Smooth muscle cell (in vitro differentiated cells): ENCODE results near the gene NUDT7. TPM values are rescaled to one million over a fixed set of nuclear protein-coding genes. Genes with fewer than 3 reads are reported as not detected.
A peak's percentile ranks its signal among the peaks of the same experiment; 100 is the strongest.

Experiments
- DNase-seq: peaks from one replicate; lab custom pipeline; 2025; ENCODE audit not compliant: unreplicated experiment; lab: John Stamatoyannopoulos, UW
- H2AFZ ChIP-seq: fragments of 200-600 bp; sonication (generic); 2 replicates; pipeline ENCODE4 v1.6.0; 2016; ENCODE audit warnings: antibody characterized with exemption, low read depth, mild to moderate bottlenecking
- H3F3A ChIP-seq: fragments of 200-600 bp; sonication (generic); 2 replicates; pipeline ENCODE4 v1.6.0; 2017; ENCODE audit warnings: antibody characterized with exemption, low read depth
- H3K27ac ChIP-seq: fragments of 200-600 bp; sonication (generic); 2 replicates; pipeline ENCODE4 v1.5.1; 2016; ENCODE audit warnings: low read depth, mild to moderate bottlenecking
- H3K27me3 ChIP-seq: fragments of 200-600 bp; sonication (generic); 2 replicates; pipeline ENCODE4 v1.6.1; 2016; ENCODE audit warnings: low read depth, mild to moderate bottlenecking
- H3K36me3 ChIP-seq: fragments of 200-600 bp; sonication (generic); 2 replicates; pipeline ENCODE4 v1.5.1; 2016; ENCODE audit warnings: low read depth
- H3K4me1 ChIP-seq: fragments of 200-600 bp; sonication (generic); 2 replicates; pipeline ENCODE4 v1.5.1; 2016; ENCODE audit warnings: low read depth
- H3K4me2 ChIP-seq: fragments of 200-600 bp; sonication (generic); 2 replicates; pipeline ENCODE4 v1.6.0; 2016; ENCODE audit warnings: mild to moderate bottlenecking
- H3K4me3 ChIP-seq: fragments of 200-600 bp; sonication (generic); 2 replicates; pipeline ENCODE4 v1.5.1; 2016; ENCODE audit warnings: mild to moderate bottlenecking
- H3K79me2 ChIP-seq: fragments of 200-600 bp; sonication (generic); 2 replicates; pipeline ENCODE4 v1.6.0; 2016; ENCODE audit warnings: low read depth, mild to moderate bottlenecking
- H3K9ac ChIP-seq: fragments of 200-600 bp; sonication (generic); 2 replicates; pipeline ENCODE4 v1.6.0; 2016; ENCODE audit warnings: low read depth
- H3K9me3 ChIP-seq: fragments of 200-600 bp; sonication (generic); replicated peaks from 2 replicates; pipeline ENCODE4 v1.5.1; 2016; ENCODE audit warnings: low read depth
- H4K20me1 ChIP-seq: fragments of 200-600 bp; sonication (generic); 2 replicates; pipeline ENCODE4 v1.6.0; 2016; ENCODE audit warnings: low read depth
- CTCF ChIP-seq: fragments of 200-600 bp; sonication (generic); IDR thresholded peaks from 2 replicates; pipeline ENCODE4 v1.5.1; 2017; ENCODE audit warnings: borderline replicate concordance, mild to moderate bottlenecking, antibody characterized with exemption; ENCODE audit not compliant: insufficient read depth, poor library complexity, severe bottlenecking
- WGBS: methylation state at CpG from one replicate; pipeline ENCODE4 v1.1.7; 2016; ENCODE audit warnings: low lambda C conversion rate; 5-methylcytosine and 5-hydroxymethylcytosine counted together
- polyA plus RNA-seq: library from polyadenylated mRNA; unstranded; fragments of >200 nt; fragmentation: Nextera tagmentation; extraction: Ambion mirVana; gene quantifications from 2 replicates; pipeline ENCODE4 v1.2.1, GENCODE V29; 2016
- total RNA-seq: library from RNA; depleted of rRNA; stranded (reverse); fragments of >200 nt; gene quantifications from 2 replicates; pipeline ENCODE4 v1.2.3, GENCODE V29; 2014

The NUDT7 gene
- total and polyA plus RNA-seq, 2 experiments from 2014 or later, result 2.8 to 4.6 TPM

- no peaks in the 10 kb centered on the region for H4K20me1 ChIP-seq
- H3K9me3 ChIP-seq, result no peaks in the 10 kb centered on the region
- H2AFZ ChIP-seq, result no peak overlapping the region
- H3K4me1 ChIP-seq, result no peaks in the 10 kb centered on the region
- no peak overlapping the region for H3K4me3 ChIP-seq
- no peaks in the 10 kb centered on the region for H3K36me3 ChIP-seq
- DNase-seq, result no peak
- H3K79me2 ChIP-seq, result no peaks in the 10 kb centered on the region
- WGBS, result 84% methylated on average over 5 of the region's 5 CpGs
- no peak overlapping the region for H3K9ac ChIP-seq
- H3K27me3 ChIP-seq, result no peaks in the 10 kb centered on the region
- no peak for TF ChIP-seq CTCF
- H3K27ac ChIP-seq, result no peak overlapping the region
- no peaks in the 10 kb centered on the region for H3F3A ChIP-seq
- no peak overlapping the region for H3K4me2 ChIP-seq
Observed at GRCh38 chr16:77715145-77715544, 7.2 kb upstream of the NUDT7 start.

GRCh38 chr16:77721752-77722308, 484 bp upstream of the NUDT7 start:
- 69% methylated on average over 12 of the region's 12 CpGs for WGBS
- Histone ChIP-seq H2AFZ (peak overlapping the region; percentile 12), H3K9me3 (no peaks in the 10 kb centered on the region), H4K20me1 (no peaks in the 10 kb centered on the region), H3K27ac (no peak overlapping the region), H3K4me3 (peak overlapping the region; percentile 30), H3K27me3 (no peaks in the 10 kb centered on the region), H3F3A (peaks cover 7% of the 10 kb centered on the region), H3K36me3 (no peaks in the 10 kb centered on the region), H3K4me2 (peak overlapping the region; percentile 71), H3K9ac (no peak overlapping the region), H3K79me2 (no peaks in the 10 kb centered on the region), H3K4me1 (no peaks in the 10 kb centered on the region)
- TF ChIP-seq CTCF, result no peak
- DNase-seq, result no peak

GRCh38 chr16:77723108-77723514, 797 bp downstream of the NUDT7 start:
- Histone ChIP-seq H2AFZ (no peak overlapping the region), H3K4me2 (peak overlapping the region; percentile 86), H4K20me1 (no peaks in the 10 kb centered on the region), H3K4me3 (peak overlapping the region; percentile 57), H3K36me3 (no peaks in the 10 kb centered on the region), H3K9me3 (no peaks in the 10 kb centered on the region), H3K27me3 (no peaks in the 10 kb centered on the region), H3K9ac (peak overlapping the region; percentile 68), H3F3A (peaks cover 7% of the 10 kb centered on the region), H3K27ac (peak overlapping the region; percentile 78), H3K79me2 (no peaks in the 10 kb centered on the region), H3K4me1 (no peaks in the 10 kb centered on the region)
- WGBS, result 3% methylated on average over 5 of the region's 5 CpGs
- DNase-seq, result peak; percentile 35
- no peak for TF ChIP-seq CTCF

- H3K79me2 ChIP-seq, result no peaks in the 10 kb centered on the region
- 89% methylated on average over 7 of the region's 7 CpGs for WGBS
- no peak overlapping the region for H3K27ac ChIP-seq
- H3K4me2 ChIP-seq, result no peak overlapping the region
- no peak overlapping the region for H2AFZ ChIP-seq
- H3K36me3 ChIP-seq, result no peaks in the 10 kb centered on the region
- H4K20me1 ChIP-seq, result no peaks in the 10 kb centered on the region
- H3K4me1 ChIP-seq, result no peaks in the 10 kb centered on the region
- H3K4me3 ChIP-seq, result no peak overlapping the region
- no peaks in the 10 kb centered on the region for H3K9me3 ChIP-seq
- no peak overlapping the region for H3K9ac ChIP-seq
- no peaks in the 10 kb centered on the region for H3K27me3 ChIP-seq
- TF ChIP-seq CTCF, result no peak
- H3F3A ChIP-seq, result peaks cover 7% of the 10 kb centered on the region
- no peak for DNase-seq
Observed at GRCh38 chr16:77724174-77724573, 1.9 kb downstream of the NUDT7 start.
